HCT116 (cell line): Measurements from ENCODE around the gene DIS3L2. TPM values are rescaled to one million over a fixed set of nuclear protein-coding genes. Genes with fewer than 3 reads are reported as not detected.

Experiments used
- ATAC-seq: fragments of 200-7000 bp; cut with Tn5 transposase; 2 replicates; pipeline ENCODE4 v1.9.1; 2020; ENCODE audit warnings: mild to moderate bottlenecking, moderate library complexity
- BruUV-seq: library from RNA; stranded (reverse); fragments of 400-500 nt; replicated peaks from 2 replicates; lab custom pipeline; 2021; lab: Mats Ljungman, UMichigan
- CTCF ChIA-PET: fragments of 300-600 bp; sonication (Branson Sonifier 250); formaldehyde crosslinking; loops from one replicate; lab custom pipeline; 2021; ENCODE audit warnings: antibody characterized with exemption; lab: Charles Lee
- POLR2A ChIA-PET: fragments of 300-600, 350-600 bp; sonication (Branson Sonifier 250); formaldehyde crosslinking; loops from one replicate; lab custom pipeline; 2021; ENCODE audit warnings: antibody characterized with exemption; lab: Charles Lee
- RAD21 ChIA-PET, 2 experiments: fragments of 300-600 bp; sonication (Branson Sonifier 250); formaldehyde crosslinking; loops; one replicate each; lab custom pipeline; 2023; ENCODE audit warnings: low total read pairs in 2 of 2; ENCODE audit not compliant: uncharacterized antibody in 2 of 2, unreplicated experiment in 2 of 2, low non-redundant PET in 1 of 2; lab: Charles Lee
- DNase-seq: peaks from one replicate; pipeline ENCODE4 v3.0.0-alpha.2; 2010; ENCODE audit warnings: low read depth, low spot score
- H2AFZ ChIP-seq: fragments of 200-600 bp; shearing (Covaris generic), sonication (generic); 2 replicates; pipeline ENCODE4 v1.6.1; 2017; ENCODE audit warnings: low read depth, mixed run types, mixed read lengths, antibody characterized with exemption, low read length; ENCODE audit not compliant: poor library complexity, severe bottlenecking
- H3K27ac ChIP-seq: 2 replicates; pipeline ENCODE4 v1.5.1; 2012; ENCODE audit warnings: low read depth, low read length
- H3K27me3 ChIP-seq: fragments of 200-600 bp; sonication (generic); 2 replicates; pipeline ENCODE4 v1.6.1; 2016; ENCODE audit warnings: mixed run types, low read length, mixed read lengths; ENCODE audit not compliant: insufficient read depth
- H3K36me3 ChIP-seq, 2 experiments: fragments of 200-500 bp in 1 of 2; fragments of 200-600 bp in 1 of 2; sonication (Bioruptor generic) in 1 of 2; sonication (generic) in 1 of 2; 2 replicates each; pipeline versions ENCODE4 v1.5.1 to v1.6.1; 2014 to 2016; ENCODE audit warnings: low read length in 2 of 2, inconsistent platforms in 1 of 2, mixed read lengths in 1 of 2, mixed run types in 1 of 2; ENCODE audit not compliant: insufficient read depth in 2 of 2, control insufficient read depth in 1 of 2
- H3K4me1 ChIP-seq, 2 experiments: fragments of 200-600 bp in 1 of 2; sonication (generic) in 1 of 2; 2 replicates each; pipeline versions ENCODE4 v1.5.1 to v1.6.1; 2012 to 2017; ENCODE audit warnings: low read length in 2 of 2, inconsistent platforms in 1 of 2, mild to moderate bottlenecking in 1 of 2, mixed read lengths in 1 of 2, mixed run types in 1 of 2, moderate library complexity in 1 of 2; ENCODE audit not compliant: insufficient read depth in 2 of 2, control insufficient read depth in 1 of 2
- H3K4me2 ChIP-seq: fragments of 200-600 bp; sonication (generic); 2 replicates; pipeline ENCODE4 v1.6.1; 2017; ENCODE audit warnings: mixed run types, low read length, mixed read lengths
- H3K4me3 ChIP-seq, 2 experiments: fragments of 200-600 bp in 1 of 2; sonication (generic) in 1 of 2; replicated peaks in 1 of 2; 2 replicates each; pipeline ENCODE4 v1.5.1; 2011 to 2016; ENCODE audit warnings: low read length in 2 of 2, control low read depth in 1 of 2, low read depth in 1 of 2, mild to moderate bottlenecking in 1 of 2, mixed read lengths in 1 of 2, mixed run types in 1 of 2
- H3K79me2 ChIP-seq: fragments of 200-600 bp; sonication (generic); 2 replicates; pipeline ENCODE4 v1.6.1; 2017; ENCODE audit warnings: mild to moderate bottlenecking, mixed run types, low read length, moderate library complexity, mixed read lengths; ENCODE audit not compliant: insufficient read depth
- H3K9ac ChIP-seq: fragments of 200-600 bp; sonication (generic); 2 replicates; pipeline ENCODE4 v1.6.1; 2016; ENCODE audit warnings: low read length, mixed read lengths
- H3K9me2 ChIP-seq: fragments of 200-600 bp; sonication (generic), shearing (Covaris generic); 2 replicates; pipeline ENCODE4 v1.6.1; 2017; ENCODE audit warnings: mixed run types, mild to moderate bottlenecking, moderate library complexity; ENCODE audit not compliant: insufficient read depth
- H3K9me3 ChIP-seq, 2 experiments: fragments of 200-500 bp in 1 of 2; fragments of 200-600 bp in 1 of 2; sonication (Bioruptor generic) in 1 of 2; sonication (generic) in 1 of 2; 2 replicates each; pipeline ENCODE4 v1.6.1; 2014 to 2017; ENCODE audit warnings: low read length in 2 of 2, mixed read lengths in 2 of 2, inconsistent platforms in 1 of 2, low read depth in 1 of 2, mild to moderate bottlenecking in 1 of 2, mixed run types in 1 of 2, moderate library complexity in 1 of 2; ENCODE audit not compliant: control insufficient read depth in 1 of 2, insufficient read depth in 1 of 2
- H4K20me1 ChIP-seq: fragments of 200-600 bp; sonication (generic), shearing (Covaris generic); 2 replicates; pipeline ENCODE4 v1.6.1; 2017; ENCODE audit warnings: mixed run types, mild to moderate bottlenecking, moderate library complexity; ENCODE audit not compliant: insufficient read depth
- CTCF ChIP-seq, 3 experiments: fragments of 200-600 bp in 1 of 3; sonication (generic) in 1 of 3; IDR thresholded peaks in 2 of 3; conservative IDR thresholded peaks in 1 of 3; 2 replicates each; pipeline ENCODE4 v1.5.1; 2012 to 2017; ENCODE audit warnings: low read depth in 2 of 3, low read length in 2 of 3, antibody characterized with exemption in 1 of 3, borderline replicate concordance in 1 of 3, control low read depth in 1 of 3, mild to moderate bottlenecking in 1 of 3, mixed read lengths in 1 of 3, mixed run types in 1 of 3, moderate library complexity in 1 of 3; ENCODE audit not compliant: insufficient read depth in 1 of 3
- MAX ChIP-seq: IDR thresholded peaks from 2 replicates; pipeline ENCODE4 v1.6.1; 2012
- POLR2AphosphoS5 ChIP-seq: IDR thresholded peaks from 2 replicates; pipeline ENCODE4 v1.6.1; 2011; ENCODE audit warnings: mild to moderate bottlenecking, low read depth, low read length, moderate library complexity
- RAD21 ChIP-seq: IDR thresholded peaks from 2 replicates; pipeline ENCODE4 v1.6.1; 2012; ENCODE audit warnings: low read depth, mild to moderate bottlenecking
- ZBTB33 ChIP-seq: IDR thresholded peaks from 2 replicates; pipeline ENCODE4 v1.6.1; 2011; ENCODE audit warnings: mild to moderate bottlenecking, low read length, moderate library complexity; ENCODE audit not compliant: insufficient replicate concordance; ENCODE audit errors: extremely low read depth
- ZNF274 ChIP-seq: fragments of 200-500 bp; sonication (Bioruptor generic); IDR thresholded peaks from 2 replicates; pipeline ENCODE4 v1.6.1; 2014; ENCODE audit warnings: mild to moderate bottlenecking, low read depth, low read length, inconsistent platforms
- intact Hi-C: fragments of 100-400 bp; cut with micrococcal nuclease; formaldehyde crosslinking; loops from 2 replicates; pipeline ENCODE4 v1.10.0; 2022
- total RNA-seq: library from RNA; stranded (reverse); gene quantifications from one replicate; pipeline ENCODE4 v1.2.1, GENCODE V29; 2021; ENCODE audit not compliant: unreplicated experiment

Gene DIS3L2
- total RNA-seq, 1 experiment from 2014 or later: 42.5 TPM

- TF ChIP-seq POLR2AphosphoS5 (0 out of 2 replicates have a peak, but pooled peaks have one; percentile 26), RAD21 (peak; percentile 64), ZBTB33 (no peak), ZNF274 (no peak), MAX (peak; percentile 37; the same call in 1 of the 2 replicates), CTCF (IDR thresholded peaks at IDR 0.05 in 2 of 3, conservative IDR thresholded peaks at IDR 0.05 in 1 of 3; ENCODE audit: borderline replicate concordance in 1 of 3, insufficient read depth in 1 of 3, low read depth in 2 of 3, low read length in 2 of 3) (peak; percentile 30 to 62 (median 31); a peak in 5 of 6 replicates)
- Histone ChIP-seq H3K4me2 (peak within 1 kb of the TSS; percentile 90), H2AFZ (no peak within 1 kb of the TSS), H3K36me3 (no peaks in the 10 kb centered on the region), H3K27ac (no peak within 1 kb of the TSS; the same call in 1 of the 2 replicates), H4K20me1 (no peaks in the 10 kb centered on the region), H3K27me3 (no peaks in the 10 kb centered on the region), H3K9me2 (no peaks in the 10 kb centered on the region), H3K4me3 (peak within 1 kb of the TSS; percentile 35 to 52), H3K9me3 (no peaks in the 10 kb centered on the region), H3K79me2 (no peaks in the 10 kb centered on the region), H3K9ac (peak within 1 kb of the TSS; percentile 45; the same call in 1 of the 2 replicates), H3K4me1 (peaks cover 8 to 18% of the 10 kb centered on the region in 2 experiments)
- RAD21 ChIA-PET: interaction anchor here in 1 of 2 experiments (1.6 kb wide), 1 partner anchor 216 kb away, joined by 3 read pairs; no protein-coding TSS in a partner anchor
- no TSS peak for BruUV-seq
- CTCF ChIA-PET: interaction anchor here (1.2 to 2.4 kb wide), 5 partner anchors 9 to 400 kb away, joined by 3 to 22 read pairs (median 8); no protein-coding TSS in a partner anchor
- no peak for DNase-seq
- intact Hi-C loops: no loop called here
- ATAC-seq: peak; percentile 68
- POLR2A ChIA-PET: interaction anchor here (0.6 kb wide), 1 partner anchor 35 kb away, joined by 4 read pairs; no protein-coding TSS in a partner anchor
These were observed 35.3 kb upstream of the DIS3L2 start, which contains the start of gene NPPC for GRCh38 chr2:231926180-231926741. Gene NPPC (minus strand): TSS chr2:231926396. CDS start chr2:231926249, 147 bp downstream.
